Measurements from ENCODE around the gene NUPR1. TPM values are rescaled to one million over a fixed set of nuclear protein-coding genes. Genes with fewer than 3 reads are reported as not detected.
A peak's percentile ranks its signal among the peaks of the same experiment; 100 is the strongest.

NUPR1 gene
- total and polyA plus RNA-seq, 2 of the 13 experiments (the other 11 are each of a cell fraction or from before 2014, with no cell fraction given): 18.0 to 25.6 TPM

GRCh38 chr16:28534542-28535373 is 4.0 kb downstream of the NUPR1 start:
- Histone ChIP-seq H3K27ac (ENCODE audit: extremely low read length, insufficient read depth, low read length) (no peak overlapping the region), H3K9me3 (ENCODE audit: low read length) (no peaks in the 10 kb centered on the region), H3K9ac (ENCODE audit: insufficient read depth, low read depth, low read length) (no peak overlapping the region), H2AFZ (ENCODE audit: low read length) (no peak overlapping the region), H3K4me1 (ENCODE audit: insufficient read depth, low read length) (peaks cover 60% of the 10 kb centered on the region), H4K20me1 (ENCODE audit: insufficient read depth, low read length) (no peaks in the 10 kb centered on the region), H3K79me2 (ENCODE audit: insufficient read depth, low read length) (peaks cover 12% of the 10 kb centered on the region), H3K4me3 (replicated peaks in 1 of 3; ENCODE audit: insufficient read depth in 1 of 3, low read depth in 2 of 3, low read length in 3 of 3) (no peak overlapping the region), H3K36me3 (replicated peaks in 1 of 2; ENCODE audit: control insufficient read depth in 1 of 2, insufficient read depth in 2 of 2, low read length in 2 of 2) (peaks cover 0 to 3% of the 10 kb centered on the region in 2 experiments; a peak in 1 of 5 replicates), H3K4me2 (ENCODE audit: low read depth, low read length) (no peak overlapping the region), H3K27me3 (ENCODE audit: control insufficient read depth in 1 of 2, insufficient read depth in 2 of 2, low read length in 2 of 2) (no peaks in the 10 kb centered on the region)
- BruUV-seq (replicated peaks): no TSS peak
- CTCF ChIA-PET (ENCODE audit: low intra/inter-chr PET ratio, low total read pairs): no interaction called here
- in situ Hi-C loops (cut with HindIII; ENCODE audit: extremely low pct_ligation_motif_present, low pct_unique_long_range_greater_than_20kb): no loop called here
- POLR2A ChIA-PET: interaction anchor here (1.4 to 1.5 kb wide), 2 partner anchors 8 to 75 kb away, joined by 6 to 8 read pairs; partner anchors contain the start of gene SULT1A1
- intact Hi-C loops (cut with micrococcal nuclease; ENCODE audit: unreplicated experiment): no loop called here
- DNase-seq (ENCODE audit: low spot score) (no peak), ATAC-seq (no peak), FAIRE-seq (no peak)
- TF ChIP-seq RBFOX2 (IDR thresholded peaks at IDR 0.05; ENCODE audit: low read depth, low read length) (0 out of 2 replicates have a peak, but pooled peaks have one; percentile 22), ZNF12 (CRISPR knock-in tag; IDR thresholded peaks at IDR 0.05) (no peak), HNF4A (CRISPR knock-in tag; IDR thresholded peaks at IDR 0.05) (0 out of 2 replicates have a peak, but pooled peaks have one; percentile 10), ARNT (IDR thresholded peaks at IDR 0.05) (no peak), CEBPB (IDR thresholded peaks at IDR 0.05; ENCODE audit: borderline replicate concordance, low read depth, low read length) (peak; percentile 84; the same call in 1 of the 2 replicates), FOSL2 (CRISPR knock-in tag; IDR thresholded peaks at IDR 0.05) (no peak), TFE3 (CRISPR knock-in tag; IDR thresholded peaks at IDR 0.05) (no peak), ZFP41 (CRISPR knock-in tag; IDR thresholded peaks at IDR 0.05; ENCODE audit: borderline replicate concordance) (no peak), SIN3A (IDR thresholded peaks at IDR 0.05; ENCODE audit: borderline replicate concordance, low read depth, low read length) (0 out of 2 replicates have a peak, but pooled peaks have one; percentile 24), ZNF607 (CRISPR knock-in tag; IDR thresholded peaks at IDR 0.05; ENCODE audit: borderline replicate concordance) (no peak), FOXK2 (IDR thresholded peaks at IDR 0.05) (no peak), HNRNPK (IDR thresholded peaks at IDR 0.05; ENCODE audit: low read depth, low read length, poor library complexity, severe bottlenecking) (peak; percentile 21), ZNF850 (CRISPR knock-in tag; conservative IDR thresholded peaks at IDR 0.05) (no peak), CHD2 (IDR thresholded peaks at IDR 0.05; ENCODE audit: low read depth, low read length) (no peak), ZMAT3 (CRISPR knock-in tag; conservative IDR thresholded peaks at IDR 0.05) (no peak)
- TF ChIP-seq, protein P1, sequence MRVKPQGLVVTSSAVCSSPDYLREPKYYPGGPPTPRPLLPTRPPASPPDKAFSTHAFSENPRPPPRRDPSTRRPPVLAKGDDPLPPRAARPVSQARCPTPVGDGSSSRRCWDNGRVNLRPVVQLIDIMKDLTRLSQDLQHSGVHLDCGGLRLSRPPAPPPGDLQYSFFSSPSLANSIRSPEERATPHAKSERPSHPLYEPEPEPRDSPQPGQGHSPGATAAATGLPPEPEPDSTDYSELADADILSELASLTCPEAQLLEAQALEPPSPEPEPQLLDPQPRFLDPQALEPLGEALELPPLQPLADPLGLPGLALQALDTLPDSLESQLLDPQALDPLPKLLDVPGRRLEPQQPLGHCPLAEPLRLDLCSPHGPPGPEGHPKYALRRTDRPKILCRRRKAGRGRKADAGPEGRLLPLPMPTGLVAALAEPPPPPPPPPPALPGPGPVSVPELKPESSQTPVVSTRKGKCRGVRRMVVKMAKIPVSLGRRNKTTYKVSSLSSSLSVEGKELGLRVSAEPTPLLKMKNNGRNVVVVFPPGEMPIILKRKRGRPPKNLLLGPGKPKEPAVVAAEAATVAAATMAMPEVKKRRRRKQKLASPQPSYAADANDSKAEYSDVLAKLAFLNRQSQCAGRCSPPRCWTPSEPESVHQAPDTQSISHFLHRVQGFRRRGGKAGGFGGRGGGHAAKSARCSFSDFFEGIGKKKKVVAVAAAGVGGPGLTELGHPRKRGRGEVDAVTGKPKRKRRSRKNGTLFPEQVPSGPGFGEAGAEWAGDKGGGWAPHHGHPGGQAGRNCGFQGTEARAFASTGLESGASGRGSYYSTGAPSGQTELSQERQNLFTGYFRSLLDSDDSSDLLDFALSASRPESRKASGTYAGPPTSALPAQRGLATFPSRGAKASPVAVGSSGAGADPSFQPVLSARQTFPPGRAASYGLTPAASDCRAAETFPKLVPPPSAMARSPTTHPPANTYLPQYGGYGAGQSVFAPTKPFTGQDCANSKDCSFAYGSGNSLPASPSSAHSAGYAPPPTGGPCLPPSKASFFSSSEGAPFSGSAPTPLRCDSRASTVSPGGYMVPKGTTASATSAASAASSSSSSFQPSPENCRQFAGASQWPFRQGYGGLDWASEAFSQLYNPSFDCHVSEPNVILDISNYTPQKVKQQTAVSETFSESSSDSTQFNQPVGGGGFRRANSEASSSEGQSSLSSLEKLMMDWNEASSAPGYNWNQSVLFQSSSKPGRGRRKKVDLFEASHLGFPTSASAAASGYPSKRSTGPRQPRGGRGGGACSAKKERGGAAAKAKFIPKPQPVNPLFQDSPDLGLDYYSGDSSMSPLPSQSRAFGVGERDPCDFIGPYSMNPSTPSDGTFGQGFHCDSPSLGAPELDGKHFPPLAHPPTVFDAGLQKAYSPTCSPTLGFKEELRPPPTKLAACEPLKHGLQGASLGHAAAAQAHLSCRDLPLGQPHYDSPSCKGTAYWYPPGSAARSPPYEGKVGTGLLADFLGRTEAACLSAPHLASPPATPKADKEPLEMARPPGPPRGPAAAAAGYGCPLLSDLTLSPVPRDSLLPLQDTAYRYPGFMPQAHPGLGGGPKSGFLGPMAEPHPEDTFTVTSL (CRISPR knock-in tag; IDR thresholded peaks at IDR 0.05; ENCODE audit: borderline replicate concordance): no peak
- 78% methylated on average over 5 of the region's 5 CpGs for WGBS (ENCODE audit: low lambda C conversion rate)
